ENCODE results near the gene ADPRHL1.
"Not testable (repeated sequence)": the region's sequence is repeated elsewhere in the genome, so short reads cannot be mapped to it uniquely, and the experiment has no call there.

ADPRHL1 gene

GRCh38 chr13:113477724-113478123 lies 24.4 kb upstream of the ADPRHL1 start:
- no peak for DNase-seq

- DNase-seq: no peak
Measured at GRCh38 chr13:113476811-113477210, 23.5 kb upstream of the ADPRHL1 start.

DNA sequence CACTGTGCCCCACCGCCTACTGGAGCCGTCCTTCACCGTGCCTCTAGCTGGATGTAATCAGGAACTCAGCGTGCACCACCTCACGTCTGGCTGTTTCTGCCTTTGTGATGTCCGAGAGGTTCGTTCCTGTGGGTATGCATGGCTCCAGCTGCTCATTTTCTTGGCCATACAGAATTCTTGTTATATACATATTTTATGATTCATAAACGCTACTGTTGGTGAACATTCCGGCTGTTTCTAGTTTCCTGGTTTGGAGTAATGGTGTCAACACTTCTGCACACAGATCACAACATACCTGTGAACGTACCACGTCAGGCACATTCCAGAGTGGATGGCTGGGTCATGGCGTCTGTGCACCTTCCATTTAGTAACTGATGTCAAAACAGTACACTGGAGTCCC lies 22.6 kb upstream of the ADPRHL1 start:
- DNase-seq: no peak

- no peak for DNase-seq
Measured at GRCh38 chr13:113475280-113475679, 22.0 kb upstream of the ADPRHL1 start.

GRCh38 chr13:113474179-113474578 lies 20.9 kb upstream of the ADPRHL1 start:
- peak; percentile 75 for DNase-seq

DNA sequence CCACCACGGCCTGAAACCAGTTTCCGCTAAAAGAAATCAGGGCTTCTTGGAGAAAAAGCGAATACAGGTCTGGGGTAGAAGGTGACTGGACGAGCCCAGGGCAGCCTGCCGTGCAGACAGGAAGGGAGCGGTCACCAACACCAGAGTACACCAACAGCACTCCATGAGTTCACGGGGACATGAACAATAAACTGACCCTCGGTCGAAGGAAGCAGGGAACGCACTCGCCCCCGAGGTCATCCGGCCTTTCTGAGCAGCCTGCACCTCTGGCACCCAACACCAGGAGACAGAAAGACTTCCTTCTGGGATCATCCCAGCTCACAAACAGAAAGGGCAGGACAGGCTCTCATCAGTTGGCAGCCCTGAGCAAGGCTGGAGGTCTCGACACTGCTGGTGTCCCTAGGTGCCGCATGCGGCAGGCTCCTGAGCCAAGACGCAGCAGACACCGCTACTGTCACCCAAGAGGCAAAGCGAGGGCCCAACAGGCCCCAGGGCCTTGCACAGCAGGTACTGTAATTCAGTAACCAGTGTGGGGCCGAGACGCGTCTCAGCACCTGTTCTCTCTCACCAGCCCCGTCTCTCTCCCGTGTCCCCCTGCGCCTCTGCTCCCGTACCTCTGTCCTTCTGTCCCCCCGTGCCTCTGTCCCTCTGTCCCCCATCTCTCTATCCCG lies 19.2 kb upstream of the ADPRHL1 start:
- no peak for DNase-seq

- DNase-seq: no peak
Measured at GRCh38 chr13:113471844-113472243, 18.6 kb upstream of the ADPRHL1 start.

GRCh38 chr13:113470635-113471163 lies 17.4 kb upstream of the ADPRHL1 start:
- DNase-seq: not testable (repeated sequence)

DNA sequence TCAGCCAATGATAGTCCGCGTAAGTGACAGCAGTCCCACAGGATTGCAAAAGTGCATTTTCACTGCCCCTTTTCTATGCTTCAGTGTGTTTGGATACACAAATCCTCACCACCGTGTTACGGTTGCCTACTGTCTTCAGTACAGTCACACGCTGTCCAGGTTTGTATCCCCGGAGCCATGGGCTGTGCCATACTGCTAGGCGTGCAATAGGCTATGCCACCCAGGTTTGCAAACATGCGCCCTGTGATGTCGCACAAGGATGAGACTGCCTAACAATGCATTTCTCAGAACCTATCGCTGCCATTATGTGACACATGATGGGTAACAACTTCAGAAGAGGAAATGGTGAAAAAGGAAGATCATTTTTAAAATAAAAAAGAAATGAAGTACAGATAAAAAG lies 16.8 kb upstream of the ADPRHL1 start:
- DNase-seq: no peak

GRCh38 chr13:113469582-113469981 lies 16.3 kb upstream of the ADPRHL1 start:
- DNase-seq: no peak

DNA sequence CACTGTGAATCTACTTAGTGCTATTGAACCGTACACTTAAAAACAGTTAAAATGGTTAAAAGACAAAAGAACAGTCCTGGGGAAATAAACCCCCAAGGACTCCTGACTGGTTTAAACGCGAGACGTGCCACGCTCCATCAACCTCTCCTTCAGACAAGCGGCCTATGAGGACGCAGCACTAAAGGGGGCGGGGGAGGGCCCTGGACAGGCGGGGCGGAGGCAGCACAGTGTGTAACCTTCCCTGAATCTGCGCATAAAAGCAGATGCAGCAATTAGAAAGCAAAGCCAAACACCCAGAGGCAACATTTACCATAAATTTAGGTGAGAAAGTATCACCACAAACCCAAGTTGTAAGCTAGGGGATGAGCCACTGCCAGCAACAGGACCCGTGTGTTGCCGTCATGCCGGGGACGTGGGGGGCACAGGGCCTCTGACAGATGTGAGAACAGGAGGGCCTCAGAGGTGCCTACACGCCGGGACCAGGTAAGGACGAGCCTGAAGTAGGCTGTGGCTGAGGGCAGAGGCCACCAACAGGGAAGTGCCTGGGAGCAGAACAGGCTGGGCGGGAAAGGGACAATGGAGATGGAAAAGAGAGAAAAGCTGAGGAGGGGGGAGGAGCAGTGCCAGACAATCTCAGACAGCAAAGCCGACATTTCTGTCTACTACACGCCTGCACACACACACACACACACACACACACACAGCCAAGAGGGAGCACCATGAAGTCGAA lies 15.3 kb upstream of the ADPRHL1 start:
- no peak for DNase-seq

DNA sequence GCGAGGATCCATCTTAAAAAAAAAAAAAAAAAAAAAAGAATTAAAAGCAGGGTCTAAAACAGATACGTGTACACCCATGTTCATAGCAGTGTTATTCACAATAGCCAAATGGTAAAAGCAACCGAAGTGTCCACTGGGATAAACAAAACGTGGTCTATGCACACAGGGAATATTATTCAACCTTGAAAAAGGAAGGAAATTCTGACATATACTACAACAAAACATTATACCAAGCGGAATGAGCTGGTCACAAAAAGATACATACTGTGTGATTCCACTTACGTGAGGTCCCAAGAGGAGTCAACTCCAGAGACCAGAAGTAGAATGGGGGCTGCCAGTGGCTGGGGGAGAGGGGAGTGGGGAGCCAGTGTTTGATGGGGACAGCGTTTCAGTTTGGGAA lies 14.7 kb upstream of the ADPRHL1 start:
- no peak for DNase-seq

GRCh38 chr13:113466383-113466782 lies 13.1 kb upstream of the ADPRHL1 start:
- no peak for DNase-seq

GRCh38 chr13:113465300-113465699 lies 12.0 kb upstream of the ADPRHL1 start:
- no peak for DNase-seq

DNA sequence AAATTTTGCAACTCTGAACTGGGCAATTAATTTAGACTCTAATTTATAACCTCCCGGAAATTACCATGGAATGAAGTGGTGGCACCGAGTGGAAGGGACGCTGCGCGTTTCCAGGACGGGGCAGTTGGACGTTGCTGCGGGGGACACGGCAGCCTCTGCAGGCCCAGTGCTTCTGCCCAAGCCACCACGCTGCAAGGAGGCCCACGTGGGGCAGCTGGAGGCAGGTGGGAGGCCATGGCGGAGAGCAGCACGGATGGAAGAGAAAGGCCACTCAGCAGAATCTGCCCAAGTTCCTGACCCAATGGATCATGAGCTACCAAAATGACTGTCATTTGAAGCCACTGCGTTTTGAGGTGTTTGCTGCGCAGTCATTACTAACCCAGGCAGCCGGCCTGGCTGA lies 11.2 kb upstream of the ADPRHL1 start:
- no peak for DNase-seq

GRCh38 chr13:113461022-113461751 lies 7.9 kb upstream of the ADPRHL1 start:
- DNase-seq: no peak

- DNase-seq: no peak
Measured at GRCh38 chr13:113460599-113460998, 7.3 kb upstream of the ADPRHL1 start.

- no peak for DNase-seq
Measured at GRCh38 chr13:113460064-113460555, 6.8 kb upstream of the ADPRHL1 start.

DNA sequence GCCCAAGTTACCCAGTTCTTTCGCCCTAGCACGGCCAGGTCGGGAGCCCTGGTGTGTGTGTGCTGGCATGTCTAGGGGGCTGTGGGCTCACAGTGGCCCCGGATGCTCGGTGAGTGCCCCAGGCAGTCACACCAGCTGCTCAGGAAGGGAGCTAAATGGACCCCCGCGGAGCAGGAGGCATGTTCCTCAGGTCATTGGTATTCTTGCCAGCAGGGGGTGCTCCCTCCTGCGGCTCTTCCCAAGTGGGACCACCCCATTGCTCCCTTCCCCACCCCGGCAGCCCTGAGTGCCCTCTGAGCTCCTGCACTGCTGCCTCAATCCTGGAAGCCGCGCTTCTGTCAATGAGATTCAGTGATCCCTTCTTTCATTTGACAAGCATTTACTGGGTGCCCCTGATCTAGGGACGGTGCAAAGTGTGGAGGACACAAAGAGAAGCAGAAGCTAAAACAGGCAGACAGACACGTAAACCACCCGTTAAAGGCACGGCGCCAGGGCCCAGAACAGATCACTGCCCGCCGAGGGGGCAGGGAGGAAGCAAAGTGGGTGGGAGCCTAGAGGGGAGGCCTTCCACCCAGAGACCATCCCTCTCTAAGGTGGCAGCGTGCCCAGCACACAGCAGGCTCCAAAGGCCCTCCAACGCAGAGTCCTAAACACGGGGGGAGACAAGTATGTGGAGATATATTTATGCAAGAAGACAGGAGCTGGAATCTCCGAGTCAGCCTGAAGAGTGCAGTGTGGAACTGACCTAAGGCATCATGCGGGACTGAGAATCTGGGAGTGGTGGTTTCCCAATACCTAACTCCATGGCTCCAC lies 5.2 kb upstream of the ADPRHL1 start:
- peak; percentile 24 for DNase-seq

GRCh38 chr13:113457510-113457909 lies 4.2 kb upstream of the ADPRHL1 start:
- no peak for DNase-seq

DNA sequence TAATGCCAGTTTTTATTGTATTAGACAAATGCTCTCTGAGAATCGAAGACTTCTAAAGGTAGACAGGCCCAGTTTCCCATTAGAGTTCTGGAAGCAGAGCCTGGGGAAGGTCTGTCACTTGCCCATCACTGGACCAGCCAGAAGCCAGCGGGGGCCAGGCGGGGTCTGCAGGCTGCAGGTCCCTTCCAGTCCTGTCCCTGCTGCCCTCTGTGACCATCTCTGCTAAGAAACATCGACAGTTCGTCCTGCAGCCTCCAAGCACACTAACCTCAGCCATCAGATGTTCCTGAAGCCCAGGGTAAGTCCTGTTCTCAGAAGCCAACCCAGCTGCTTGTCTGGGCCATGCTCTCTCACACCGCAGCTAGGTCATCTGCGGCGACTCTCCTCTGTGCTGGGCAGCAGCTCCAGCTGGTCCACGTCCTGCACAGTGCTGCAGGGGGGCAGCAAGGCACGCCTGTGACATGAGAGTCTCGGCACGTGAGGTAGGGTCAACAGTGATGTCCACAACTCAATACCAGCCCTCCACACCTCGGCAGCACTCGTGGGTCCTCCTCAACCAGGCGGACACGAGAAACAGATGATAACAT lies 2.9 kb upstream of the ADPRHL1 start:
- DNase-seq: no peak

GRCh38 chr13:113455384-113455783 lies 2.1 kb upstream of the ADPRHL1 start:
- no peak for DNase-seq

Measured in fibroblast of skin of right quadriceps (primary cell).